Stimulated activated CD4-positive, alpha-beta T cell treated with anti-CD3 and anti-CD28 coated beads, Interleukin-12 subunit alpha, Interleukin-12 subunit beta, amount 100 ng/mL, for 24 hours (primary cell): ENCODE data around the gene PACSIN3.
"Not testable (repeated sequence)": the region's sequence is repeated elsewhere in the genome, so short reads cannot be mapped to it uniquely, and the experiment has no call there.

ENCODE experiments used
- DNase-seq, 2 experiments: peaks; one replicate each; pipeline ENCODE4 v3.0.0-alpha.2; 2020; ENCODE audit warnings: low read depth in 2 of 2

PACSIN3 gene

GRCh38 chr11:47192111-47192510 lies 5.9 kb upstream of the PACSIN3 start:
- no peak for DNase-seq

- not testable (repeated sequence) for DNase-seq
Measured at GRCh38 chr11:47191137-47191536, 4.9 kb upstream of the PACSIN3 start.

GRCh38 chr11:47189100-47189834 lies 3.0 kb upstream of the PACSIN3 start:
- DNase-seq, result no peak

- DNase-seq, result no peak
Measured at GRCh38 chr11:47188259-47188658, 2.0 kb upstream of the PACSIN3 start.

- DNase-seq, result no peak
Measured at GRCh38 chr11:47187723-47188122, 1.5 kb upstream of the PACSIN3 start.

GRCh38 chr11:47186700-47187695 lies 764 bp upstream of the PACSIN3 start:
- DNase-seq, result peak in 1 of 2 experiments; percentile 54

- no peak for DNase-seq
Measured at GRCh38 chr11:47185305-47186075, 744 bp downstream of the PACSIN3 start.

GRCh38 chr11:47184711-47185304 lies 1.4 kb downstream of the PACSIN3 start:
- DNase-seq, result no peak

GRCh38 chr11:47183969-47184368 lies 2.3 kb downstream of the PACSIN3 start:
- DNase-seq, result no peak

- no peak for DNase-seq
Measured at GRCh38 chr11:47183031-47183856, 3.0 kb downstream of the PACSIN3 start.

- DNase-seq, result no peak
Measured at GRCh38 chr11:47182380-47182779, 3.9 kb downstream of the PACSIN3 start.

- DNase-seq, result no peak
Measured at GRCh38 chr11:47181271-47181670, 5.0 kb downstream of the PACSIN3 start.

- DNase-seq, result no peak
Measured at GRCh38 chr11:47180006-47180787, 6.0 kb downstream of the PACSIN3 start.

GRCh38 chr11:47179655-47179991 lies 6.6 kb downstream of the PACSIN3 start:
- DNase-seq, result peak in 1 of 2 experiments; percentile 34

GRCh38 chr11:47178737-47179654 lies 7.2 kb downstream of the PACSIN3 start:
- no peak for DNase-seq

- DNase-seq, result no peak
Measured at GRCh38 chr11:47178316-47178715, 7.9 kb downstream of the PACSIN3 start.

GRCh38 chr11:47177846-47178245 lies 8.4 kb downstream of the PACSIN3 start:
- no peak for DNase-seq

GRCh38 chr11:47177229-47177845 lies 8.9 kb downstream of the PACSIN3 start:
- peak; percentile 45 to 59 for DNase-seq
